ENCODE results near the gene DIO3.
"Not testable (repeated sequence)": the region's sequence is repeated elsewhere in the genome, so short reads cannot be mapped to it uniquely, and the experiment has no call there.

DIO3 gene

GRCh38 chr14:101543814-101544213, 17.5 kb upstream of the DIO3 start:
- no peak for DNase-seq

DNA sequence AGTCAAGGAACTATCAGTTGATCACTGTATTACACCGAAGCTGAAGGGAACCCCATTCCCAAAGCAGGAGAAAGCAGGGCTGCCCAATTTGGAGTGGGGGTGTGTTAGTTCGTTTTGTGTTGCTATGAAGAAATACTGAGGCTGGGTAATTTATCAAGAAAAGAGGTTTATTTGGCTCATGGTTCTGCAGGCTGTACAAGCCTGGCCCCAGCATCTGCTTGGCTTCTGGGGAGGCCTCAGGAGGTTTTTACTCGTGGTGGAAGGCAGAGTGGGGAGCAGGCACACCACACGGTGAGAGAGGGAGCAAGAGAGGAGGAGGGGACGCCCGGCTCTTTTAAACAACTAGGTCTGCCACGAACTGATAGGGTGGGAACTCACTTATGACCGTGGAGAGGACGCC, 16.7 kb upstream of the DIO3 start:
- DNase-seq, result no peak

DNA sequence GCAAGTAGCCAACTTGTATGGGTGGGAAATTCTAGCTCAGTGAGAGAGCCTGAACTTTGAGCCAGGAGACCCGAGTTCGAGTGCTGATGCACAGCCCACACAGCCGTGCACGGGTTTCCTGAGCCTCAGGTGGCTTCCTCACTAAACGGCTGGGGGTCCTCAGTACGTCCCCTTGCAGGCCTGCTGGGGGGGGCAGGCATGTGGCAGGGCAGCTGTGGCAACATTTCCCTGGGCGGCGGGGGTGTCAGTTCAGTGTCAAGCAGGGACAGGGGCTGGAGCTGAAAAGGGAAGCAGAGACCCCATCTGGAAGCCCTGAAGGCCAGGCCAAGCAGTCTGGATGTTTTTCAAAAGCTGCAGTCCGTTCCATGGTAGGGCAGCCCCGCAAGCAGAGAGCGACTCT, 14.6 kb upstream of the DIO3 start:
- DNase-seq, result no peak

DNA sequence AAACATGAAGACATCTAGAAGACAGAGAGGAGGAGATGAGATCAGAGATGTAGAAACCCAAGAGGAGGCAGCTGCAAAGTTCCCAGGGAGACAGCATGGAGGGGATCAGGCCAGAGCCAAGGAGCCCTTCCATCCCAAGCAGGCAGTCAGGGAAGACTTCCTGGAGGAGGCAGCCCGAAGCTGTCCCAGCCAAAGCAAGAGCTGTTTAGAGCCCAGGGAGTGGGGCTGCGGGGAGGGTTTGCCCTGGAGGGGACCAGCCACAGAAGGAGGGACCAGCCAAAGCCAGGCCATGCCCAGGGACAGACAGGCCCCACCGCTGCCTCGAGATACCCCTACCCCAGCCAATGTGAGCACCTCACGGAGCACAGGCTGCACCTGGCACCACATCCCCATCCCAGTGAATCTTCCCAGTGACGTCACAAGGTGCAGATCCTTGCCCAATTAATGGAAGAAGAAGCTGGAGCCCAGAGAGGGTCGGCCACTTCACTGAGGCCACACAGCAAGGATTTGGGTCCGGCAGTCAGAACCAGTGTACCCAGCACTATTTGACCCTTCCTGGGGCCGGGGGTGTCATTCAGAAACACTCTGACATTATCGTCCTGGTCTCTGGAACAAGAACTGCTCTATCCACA, 14.1 kb upstream of the DIO3 start:
- no peak for DNase-seq

GRCh38 chr14:101547961-101548669, 13.2 kb upstream of the DIO3 start:
- DNase-seq, result no peak

GRCh38 chr14:101548710-101549109, 12.6 kb upstream of the DIO3 start:
- DNase-seq, result no peak

GRCh38 chr14:101549154-101549553, 12.1 kb upstream of the DIO3 start:
- no peak for DNase-seq

- not testable (repeated sequence) for DNase-seq
Measured at GRCh38 chr14:101550202-101550912, 10.9 kb upstream of the DIO3 start.

DNA sequence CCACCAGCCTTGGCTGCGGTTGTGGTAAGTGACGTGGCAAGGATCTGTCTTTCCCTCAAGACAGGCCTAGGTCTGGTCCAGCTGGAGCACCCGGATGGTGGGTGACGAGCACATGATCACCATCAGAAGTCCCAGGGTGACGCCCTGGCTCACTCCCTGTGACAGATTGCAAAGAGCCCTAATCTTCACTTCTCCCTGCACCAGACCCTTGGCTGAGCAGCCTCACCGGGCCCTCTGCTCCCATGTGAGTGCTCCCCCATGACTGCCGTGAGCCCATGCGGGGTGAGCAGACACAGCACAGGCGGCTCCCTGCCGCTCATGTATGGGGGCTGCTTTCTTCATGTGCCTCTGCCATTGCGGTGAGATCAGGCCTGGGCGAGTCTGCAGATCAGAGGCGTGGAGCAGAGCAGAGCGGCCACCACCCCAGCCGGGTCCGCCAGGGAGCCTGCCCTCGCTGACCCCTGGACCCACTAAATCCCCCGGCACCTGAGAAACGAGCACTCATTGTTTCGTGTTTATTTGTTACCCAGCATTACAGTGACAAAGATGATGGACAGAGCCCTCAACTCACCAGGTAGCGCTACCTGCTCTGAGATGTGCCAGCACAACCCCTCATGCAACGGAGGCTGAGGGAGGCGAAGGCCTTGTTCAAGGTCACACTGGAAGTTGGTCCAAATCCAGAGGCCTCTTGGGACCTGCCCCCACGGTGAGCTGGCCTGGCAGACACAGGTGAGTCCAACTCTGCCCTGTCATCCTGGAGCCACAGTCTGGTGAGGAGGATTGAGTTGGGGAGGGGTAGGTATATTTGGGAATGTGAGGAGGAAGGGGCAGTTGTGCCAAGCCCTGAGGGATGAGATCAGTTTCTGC, 9.3 kb upstream of the DIO3 start:
- no peak for DNase-seq

GRCh38 chr14:101552786-101553231, 8.5 kb upstream of the DIO3 start:
- no peak for DNase-seq

DNA sequence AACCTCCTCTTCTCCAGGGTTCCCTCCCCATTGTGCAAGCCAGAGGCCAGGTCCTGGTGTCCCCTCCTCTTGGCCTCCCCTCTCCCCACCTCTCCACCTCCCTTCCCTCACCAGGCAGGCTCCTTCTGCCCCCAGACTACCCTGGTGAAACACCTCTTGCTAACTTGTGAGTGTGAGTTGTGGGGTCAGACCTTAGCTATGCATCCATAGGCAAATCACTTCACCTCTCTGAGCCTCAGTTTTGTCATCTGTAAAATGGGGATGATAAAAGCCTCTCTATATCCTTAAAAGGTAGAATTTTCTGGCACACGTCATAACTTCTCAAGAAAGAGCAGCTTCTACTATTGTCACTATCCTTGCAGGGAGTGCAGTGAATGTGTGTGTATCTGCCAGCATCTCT, 7.9 kb upstream of the DIO3 start:
- no peak for DNase-seq

DNA sequence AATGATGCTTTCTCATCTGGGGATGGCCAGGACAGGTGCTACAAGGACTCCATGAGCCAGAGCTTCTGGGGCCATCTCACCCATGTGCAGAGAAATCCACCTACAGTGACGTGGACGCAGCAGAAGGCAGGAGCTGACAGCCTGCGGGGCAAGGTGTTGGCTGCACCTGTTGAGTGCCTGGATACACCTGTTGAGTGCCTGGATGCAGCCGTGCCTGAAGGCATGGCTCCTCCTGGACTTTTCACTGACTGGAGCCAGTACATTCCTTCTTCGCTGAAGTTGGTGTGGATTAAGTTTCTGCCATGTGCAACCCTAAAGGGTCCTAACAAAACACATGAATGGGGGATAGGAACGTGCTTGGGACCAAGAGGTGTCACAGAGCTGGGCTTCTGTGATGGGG, 7.4 kb upstream of the DIO3 start:
- DNase-seq, result no peak

GRCh38 chr14:101554991-101555668, 6.2 kb upstream of the DIO3 start:
- no peak for DNase-seq

- not testable (repeated sequence) for DNase-seq
Measured at GRCh38 chr14:101555669-101556043, 5.6 kb upstream of the DIO3 start.

DNA sequence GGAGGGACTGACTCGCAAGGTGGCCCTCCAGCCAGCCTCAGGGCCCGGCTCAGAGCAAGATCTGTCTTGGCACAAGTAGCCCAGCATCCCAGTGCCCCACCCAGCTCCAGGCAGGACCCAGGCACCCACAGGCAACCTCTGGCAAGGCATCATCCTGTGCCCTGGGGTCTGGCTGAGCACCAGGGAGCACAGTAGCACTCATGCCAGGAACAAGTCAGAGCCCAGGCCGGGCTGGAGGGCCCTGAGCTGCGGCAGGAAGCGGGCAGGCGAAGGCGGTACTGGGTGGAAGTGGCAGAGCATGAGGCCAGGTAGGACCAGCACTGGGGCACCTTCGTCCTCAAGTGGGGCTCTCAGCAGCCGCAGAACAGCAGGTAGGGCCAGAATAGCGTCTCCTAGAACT, 5.2 kb upstream of the DIO3 start:
- DNase-seq, result no peak

GRCh38 chr14:101556566-101557320, 4.6 kb upstream of the DIO3 start:
- no peak for DNase-seq

DNA sequence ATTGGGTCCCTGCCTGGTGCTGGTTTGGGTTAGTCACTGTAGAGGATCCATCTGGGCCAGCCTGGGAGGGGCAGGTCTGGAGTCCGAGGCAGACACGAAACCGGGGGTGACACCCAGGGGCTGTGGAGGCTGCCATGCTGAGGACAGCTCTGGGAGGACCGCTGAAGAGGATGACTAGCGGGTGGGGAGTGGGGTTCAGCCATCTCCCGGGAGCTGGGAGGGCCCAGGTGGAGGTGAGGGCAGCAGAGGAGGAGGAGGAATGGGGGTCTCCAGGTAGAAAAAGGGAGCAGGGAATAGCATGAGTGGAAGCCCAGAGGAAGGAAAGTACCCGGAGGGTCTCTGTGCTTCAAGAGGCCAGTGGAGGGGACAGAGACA, 4.0 kb upstream of the DIO3 start:
- DNase-seq, result no peak

- no peak for DNase-seq
Measured at GRCh38 chr14:101557811-101558738, 3.2 kb upstream of the DIO3 start.

DNA sequence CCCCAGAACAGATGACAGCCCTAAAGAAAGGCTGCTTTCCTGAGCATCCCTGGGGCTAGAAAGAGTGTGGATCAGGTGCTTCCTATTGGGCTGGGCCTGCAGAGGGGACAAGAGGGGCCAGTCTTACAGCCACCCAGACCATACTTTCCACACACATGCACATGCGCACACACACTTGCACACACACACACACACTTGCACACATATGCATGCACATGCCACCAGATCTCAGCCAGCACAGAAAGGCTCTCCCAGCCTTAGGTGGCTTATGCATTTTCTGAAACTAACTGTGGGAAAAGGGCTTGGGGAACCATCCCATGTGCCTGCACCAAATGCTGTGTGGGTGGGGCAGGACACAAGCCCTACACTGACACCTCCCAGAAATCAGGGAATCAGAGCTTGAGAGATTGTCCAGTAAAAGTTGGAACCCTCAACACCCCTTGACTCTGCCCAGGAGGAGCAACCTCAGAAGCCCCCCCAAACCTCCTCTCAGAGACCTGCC, 2.5 kb upstream of the DIO3 start:
- DNase-seq, result no peak

DNA sequence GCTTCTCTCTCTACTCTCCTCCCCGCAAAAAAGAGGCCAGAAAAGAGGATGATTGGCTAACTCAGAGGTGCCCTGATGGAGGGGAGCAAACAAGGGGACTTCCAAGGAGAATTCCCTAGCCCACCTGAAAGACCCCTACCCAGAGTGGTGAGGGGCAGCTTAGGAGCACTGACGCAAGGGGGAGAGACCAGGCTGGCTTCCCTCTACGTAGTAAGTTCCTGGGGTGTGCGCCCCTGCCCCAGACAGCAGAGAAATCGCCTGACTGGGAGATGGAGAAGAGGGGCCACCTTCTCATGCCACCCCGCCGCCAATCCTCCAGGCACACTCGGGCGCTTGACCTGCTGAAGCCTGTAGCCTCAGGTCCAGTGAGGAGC, 2.1 kb upstream of the DIO3 start:
- DNase-seq, result no peak

Data from CD4-positive, alpha-beta T cell treated with Interferon gamma for 1 hour (primary cell).